HG03159 (cell line): ENCODE results near the gene CCN5.

Source experiments
- ATAC-seq: cut with Tn5 transposase; IDR thresholded peaks from one replicate; pipeline ENCODE4 v1.9.1; 2021; ENCODE audit warnings: mild to moderate bottlenecking, moderate library complexity; ENCODE audit not compliant: unreplicated experiment

The CCN5 gene

DNA sequence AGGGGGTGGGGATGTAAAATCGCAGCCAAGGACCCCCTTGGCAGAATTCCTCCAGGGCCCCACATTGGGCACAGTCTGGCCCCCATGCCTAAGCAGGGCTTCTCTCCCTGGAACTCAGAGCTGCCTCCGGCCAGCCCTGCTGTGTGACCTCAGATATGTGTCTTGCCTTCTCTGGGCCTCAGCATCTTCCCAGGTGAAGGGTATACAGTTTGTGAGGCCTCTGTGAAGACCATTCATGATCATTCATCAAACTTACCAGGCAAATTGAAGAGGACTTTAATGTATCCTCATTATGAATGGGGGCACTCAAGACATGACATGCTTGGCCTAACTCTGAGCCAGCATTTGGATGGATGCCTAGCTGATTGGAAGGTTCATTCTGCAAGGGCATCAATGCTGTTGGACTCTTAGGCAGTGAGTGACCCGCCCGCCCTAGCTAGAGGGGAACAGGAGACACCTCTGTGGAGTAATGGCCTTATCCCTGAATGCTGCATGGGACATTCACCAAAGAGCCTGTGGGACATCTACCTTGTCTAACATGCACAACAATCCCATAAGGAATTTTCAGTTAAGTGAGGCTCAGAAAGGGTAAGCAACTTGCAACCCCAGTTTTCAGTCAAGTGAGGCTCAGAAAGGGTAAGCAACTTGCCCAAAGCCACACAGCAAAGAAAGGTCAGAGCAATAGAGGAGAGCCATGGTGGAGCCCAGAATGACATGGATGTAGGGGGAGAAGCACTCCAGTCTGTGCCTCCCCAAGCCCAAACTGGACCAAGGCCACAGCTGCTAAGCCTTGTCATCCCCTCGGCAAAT is 535 bp downstream of the CCN5 start:
- ATAC-seq = no peak

DNA sequence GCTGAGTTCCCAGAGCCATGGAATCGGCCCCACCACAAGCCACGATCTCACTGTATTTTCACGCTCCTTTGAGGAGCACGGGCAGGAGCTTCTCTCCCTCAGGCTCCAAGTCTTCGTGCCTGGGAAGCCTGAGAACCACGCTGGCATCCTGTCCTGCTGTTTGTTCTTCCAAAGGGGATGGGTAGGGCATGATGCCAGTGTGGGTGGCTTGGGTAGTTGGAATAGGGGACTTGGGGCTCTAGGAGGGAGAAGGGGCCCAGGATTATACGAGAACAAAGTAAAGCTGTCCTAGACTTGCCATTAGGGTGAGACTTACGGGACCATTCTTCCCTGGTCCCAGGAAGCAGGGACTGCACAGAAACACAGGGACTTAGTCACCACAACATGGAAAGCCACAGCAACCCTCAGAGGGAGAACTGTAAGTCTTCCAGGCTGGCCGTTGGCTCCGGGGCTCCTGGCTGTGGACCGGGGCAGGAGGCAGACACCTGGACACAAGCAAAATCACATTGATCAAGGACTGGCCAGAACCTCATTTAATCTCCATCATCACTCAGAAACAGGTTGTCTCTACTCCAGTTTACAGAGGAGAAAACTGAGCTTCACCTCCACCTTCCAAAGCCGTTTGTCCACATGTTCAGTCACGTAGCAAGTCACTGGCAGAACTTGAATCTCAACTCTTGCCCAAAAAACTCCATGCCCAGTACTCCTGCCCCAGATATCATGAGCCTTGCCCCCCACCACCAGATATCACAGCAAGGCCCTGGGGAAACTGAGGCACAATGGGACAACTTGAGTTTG is 1.3 kb downstream of the CCN5 start:
- no peak for ATAC-seq

- ATAC-seq = no peak
Measured at GRCh38 chr20:44717986-44718385, 2.8 kb downstream of the CCN5 start.

DNA sequence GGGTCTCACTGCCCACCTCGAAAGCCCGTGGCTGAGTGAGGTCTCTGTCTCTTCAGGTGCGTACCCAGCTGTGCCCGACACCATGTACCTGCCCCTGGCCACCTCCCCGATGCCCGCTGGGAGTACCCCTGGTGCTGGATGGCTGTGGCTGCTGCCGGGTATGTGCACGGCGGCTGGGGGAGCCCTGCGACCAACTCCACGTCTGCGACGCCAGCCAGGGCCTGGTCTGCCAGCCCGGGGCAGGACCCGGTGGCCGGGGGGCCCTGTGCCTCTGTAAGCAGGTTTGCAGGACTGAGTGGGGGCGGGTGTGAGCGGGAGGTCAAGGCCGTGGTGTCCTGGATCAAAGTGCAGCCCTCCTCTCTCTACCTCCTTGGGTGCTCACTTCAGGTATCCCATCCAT is 4.7 kb downstream of the CCN5 start:
- ATAC-seq = no peak

DNA sequence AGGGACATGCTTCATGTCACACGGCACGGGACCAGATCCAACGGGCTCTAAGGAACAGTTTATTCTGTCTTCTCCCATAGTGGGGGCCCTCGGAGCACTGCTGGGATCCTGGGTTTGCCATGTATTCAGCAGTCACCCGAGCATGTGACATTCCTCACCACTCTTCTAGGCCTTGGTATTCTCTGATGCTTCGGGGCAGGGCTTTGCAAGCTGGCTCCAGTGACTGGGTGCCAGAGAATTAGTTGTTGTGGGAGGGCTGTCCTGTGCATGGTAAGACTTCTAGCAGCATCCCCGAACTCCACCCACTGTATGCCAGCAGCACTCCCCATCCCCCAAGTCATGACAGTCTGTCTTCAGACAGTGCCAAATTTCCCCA is 5.4 kb downstream of the CCN5 start:
- ATAC-seq = no peak

DNA sequence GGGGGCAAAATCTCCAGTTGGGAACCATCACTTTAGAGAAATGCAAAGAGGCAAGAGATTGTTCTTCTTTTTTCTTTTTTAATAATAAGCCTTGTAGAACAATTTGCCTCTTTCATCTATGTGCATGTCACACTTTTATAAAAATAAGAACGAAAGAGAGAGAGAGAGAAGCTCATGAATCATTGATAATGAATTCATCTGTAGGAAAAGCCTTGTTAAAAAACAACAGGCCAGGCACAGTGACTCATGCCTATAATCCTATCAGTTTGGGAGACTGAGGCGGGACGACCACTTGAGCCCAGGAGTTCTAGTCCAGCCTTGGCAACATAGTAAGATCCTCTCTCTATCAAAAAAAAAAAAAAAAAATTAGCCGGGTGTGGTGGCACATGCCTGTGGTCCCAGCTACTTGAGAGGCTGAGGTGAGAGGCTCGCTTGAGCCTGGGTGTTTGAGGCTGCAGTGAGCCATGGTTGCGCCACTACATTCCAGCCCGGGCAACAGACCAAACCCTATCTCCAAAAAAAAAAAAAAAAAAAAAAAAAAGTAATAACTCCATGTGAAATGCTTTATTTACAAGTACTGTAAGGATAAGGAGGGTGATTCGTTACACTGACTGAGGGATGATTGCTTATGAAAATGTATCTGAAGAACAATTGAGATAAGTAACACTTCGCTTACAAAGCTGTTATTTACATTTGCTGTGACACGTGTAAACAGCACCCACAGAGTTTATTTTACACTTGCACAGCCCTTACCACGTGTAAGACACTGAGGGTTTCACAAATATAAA is 6.0 kb downstream of the CCN5 start:
- no peak for ATAC-seq

DNA sequence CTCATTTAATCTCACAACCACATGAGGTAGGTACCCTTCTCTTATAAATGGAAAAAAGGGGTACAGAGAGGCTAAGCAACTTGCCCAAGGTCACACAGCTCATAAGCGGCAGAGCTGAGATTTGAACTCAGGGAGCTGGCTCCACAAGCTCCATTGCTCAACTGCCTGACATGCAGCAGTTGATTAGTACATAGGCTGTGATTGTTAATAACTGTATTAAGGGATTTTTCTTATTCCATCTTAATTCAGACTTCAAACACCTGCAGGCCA is 6.6 kb downstream of the CCN5 start:
- ATAC-seq = no peak

DNA sequence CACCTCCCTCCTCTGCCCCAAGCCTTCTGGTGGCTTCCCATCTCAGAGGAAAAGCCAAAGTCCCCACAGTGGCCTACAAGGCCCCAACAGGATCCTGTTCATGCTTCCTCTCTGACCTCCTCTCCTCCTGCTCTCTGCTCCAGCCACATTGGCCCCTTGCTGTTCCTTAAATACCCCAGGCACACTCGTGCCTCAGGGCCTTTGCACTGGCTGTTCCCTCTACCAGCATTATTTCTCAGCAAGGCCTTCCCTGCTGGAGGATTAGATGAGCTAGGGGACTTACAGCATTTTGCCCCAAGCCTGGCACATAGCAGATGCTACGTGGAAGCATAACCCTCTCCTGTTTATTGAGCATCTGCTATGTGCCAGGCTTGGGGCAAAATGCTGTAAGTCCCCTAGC is 7.8 kb downstream of the CCN5 start:
- ATAC-seq = no peak

- ATAC-seq = no peak
Measured at GRCh38 chr20:44723391-44723790, 8.2 kb downstream of the CCN5 start.

DNA sequence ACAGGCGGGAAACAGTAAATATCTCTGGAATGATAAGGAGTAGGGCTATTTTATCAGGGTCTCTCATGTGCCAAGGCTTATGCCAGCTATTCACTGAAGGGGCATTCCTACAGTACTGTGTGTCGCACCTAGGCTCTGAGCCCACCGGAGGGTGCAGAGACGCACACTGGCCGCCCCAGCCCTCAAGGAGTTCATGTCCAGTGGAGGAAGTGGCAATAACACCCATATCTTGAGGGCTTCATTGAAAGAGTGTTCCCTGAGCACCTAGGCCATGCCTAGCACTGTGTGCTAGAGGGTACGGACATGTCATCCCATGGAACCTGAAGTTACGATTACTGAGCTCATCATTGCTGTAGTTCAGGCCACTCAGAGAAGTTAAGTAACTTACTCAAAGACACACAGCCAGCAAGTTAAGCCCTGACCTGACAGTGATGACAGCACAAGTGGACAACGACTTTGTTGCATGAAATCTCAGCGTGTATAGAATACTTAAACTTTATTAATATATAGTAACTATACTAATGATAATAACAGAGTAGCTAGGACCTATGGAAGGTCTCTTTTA is 8.7 kb downstream of the CCN5 start:
- no peak for ATAC-seq

GRCh38 chr20:44724423-44725091 is 9.4 kb downstream of the CCN5 start:
- ATAC-seq = no peak

DNA sequence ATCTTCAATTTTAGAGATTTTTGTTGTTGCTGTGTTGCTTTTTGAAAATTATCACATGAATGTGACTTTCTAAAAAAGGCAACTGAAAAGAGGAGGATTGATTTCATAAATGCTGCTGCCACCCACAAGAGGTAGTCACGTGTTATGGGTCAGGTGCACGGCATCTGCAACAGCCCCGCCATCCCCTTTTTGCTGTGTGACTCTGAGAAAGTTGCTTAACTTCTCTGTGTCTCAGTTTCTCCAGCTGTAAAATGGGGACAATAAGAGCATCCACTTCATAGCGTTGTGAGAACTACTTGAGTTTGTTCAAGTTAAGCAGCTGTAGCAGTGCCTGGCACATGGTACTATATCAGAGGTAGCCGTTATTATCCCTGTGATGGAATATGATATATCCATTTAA is 10.7 kb downstream of the CCN5 start:
- ATAC-seq = no peak

DNA sequence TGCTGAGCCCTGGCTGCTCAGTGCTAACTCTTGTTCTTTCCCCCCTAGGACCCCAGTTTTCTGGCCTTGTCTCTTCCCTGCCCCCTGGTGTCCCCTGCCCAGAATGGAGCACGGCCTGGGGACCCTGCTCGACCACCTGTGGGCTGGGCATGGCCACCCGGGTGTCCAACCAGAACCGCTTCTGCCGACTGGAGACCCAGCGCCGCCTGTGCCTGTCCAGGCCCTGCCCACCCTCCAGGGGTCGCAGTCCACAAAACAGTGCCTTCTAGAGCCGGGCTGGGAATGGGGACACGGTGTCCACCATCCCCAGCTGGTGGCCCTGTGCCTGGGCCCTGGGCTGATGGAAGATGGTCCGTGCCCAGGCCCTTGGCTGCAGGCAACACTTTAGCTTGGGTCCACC is 11.9 kb downstream of the CCN5 start:
- ATAC-seq = no peak

GRCh38 chr20:44727651-44728050 is 12.5 kb downstream of the CCN5 start:
- no peak for ATAC-seq

- no peak for ATAC-seq
Measured at GRCh38 chr20:44728801-44729443, 13.8 kb downstream of the CCN5 start.

- ATAC-seq = no peak
Measured at GRCh38 chr20:44730441-44730840, 15.3 kb downstream of the CCN5 start.

GRCh38 chr20:44731657-44732056 is 16.5 kb downstream of the CCN5 start:
- ATAC-seq = no peak

DNA sequence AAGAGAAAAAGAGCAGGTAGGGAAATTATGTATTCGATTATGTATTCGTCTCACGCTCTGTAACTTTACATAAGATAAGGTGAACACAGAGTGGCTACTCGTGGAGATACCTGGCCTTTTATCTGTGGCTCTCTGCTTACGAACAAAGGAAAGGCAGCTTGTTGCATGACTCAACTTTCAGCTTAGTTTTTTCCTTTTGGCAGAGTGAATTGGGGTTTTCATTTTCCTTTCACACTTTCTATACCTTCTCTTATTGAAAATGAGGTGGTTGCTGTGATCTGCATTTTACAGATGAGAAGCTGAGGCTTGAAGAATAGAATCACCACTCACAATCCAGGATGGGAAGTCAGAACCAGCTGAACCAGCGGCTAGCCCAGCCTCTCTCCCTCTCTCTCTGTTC is 17.2 kb downstream of the CCN5 start:
- ATAC-seq = no peak

DNA sequence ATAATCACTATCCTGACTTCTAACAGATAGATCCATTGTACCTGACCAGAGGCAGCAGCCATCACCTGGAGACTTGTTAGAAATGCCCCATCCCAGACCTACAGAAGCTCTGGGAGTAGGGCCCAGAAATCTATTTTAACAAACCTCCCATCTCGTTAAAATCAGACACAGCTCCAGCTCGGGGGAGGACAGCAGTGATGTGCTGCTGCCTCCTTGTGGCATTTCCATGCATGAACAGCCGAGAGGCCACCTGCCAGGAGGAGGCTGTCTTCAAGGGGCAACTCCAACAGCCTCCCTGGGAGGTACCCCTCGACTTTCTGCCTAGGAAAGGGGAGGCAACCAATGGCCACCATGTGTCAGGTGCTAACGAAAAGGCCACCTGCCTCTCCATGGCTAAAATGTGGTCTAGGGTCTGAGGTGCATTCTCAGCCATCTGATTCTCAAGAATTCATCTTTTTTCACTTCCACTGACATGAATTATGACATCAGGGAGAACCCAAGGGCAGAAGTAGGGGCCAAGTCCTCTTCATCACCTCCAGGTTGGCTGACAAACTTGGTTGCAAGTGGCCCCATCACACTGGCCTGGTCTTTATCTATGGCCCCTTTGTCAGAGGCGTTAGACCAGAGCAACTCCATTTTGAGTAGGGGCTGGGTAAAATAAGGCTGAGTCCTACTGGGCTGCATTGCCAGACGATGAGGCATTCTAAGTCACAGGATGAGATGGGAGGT is 18.3 kb downstream of the CCN5 start:
- ATAC-seq = no peak

GRCh38 chr20:44734938-44735337 is 19.8 kb downstream of the CCN5 start:
- ATAC-seq = no peak
